ENCODE data around the gene MAP1LC3B2.

The MAP1LC3B2 gene

GRCh38 chr12:116595186-116595585 is 36.0 kb downstream of the MAP1LC3B2 start:
- H3K4me1 Mint-ChIP-seq = peaks cover 42% of the 10 kb centered on the region
- TF ChIP-seq, protein P1, sequence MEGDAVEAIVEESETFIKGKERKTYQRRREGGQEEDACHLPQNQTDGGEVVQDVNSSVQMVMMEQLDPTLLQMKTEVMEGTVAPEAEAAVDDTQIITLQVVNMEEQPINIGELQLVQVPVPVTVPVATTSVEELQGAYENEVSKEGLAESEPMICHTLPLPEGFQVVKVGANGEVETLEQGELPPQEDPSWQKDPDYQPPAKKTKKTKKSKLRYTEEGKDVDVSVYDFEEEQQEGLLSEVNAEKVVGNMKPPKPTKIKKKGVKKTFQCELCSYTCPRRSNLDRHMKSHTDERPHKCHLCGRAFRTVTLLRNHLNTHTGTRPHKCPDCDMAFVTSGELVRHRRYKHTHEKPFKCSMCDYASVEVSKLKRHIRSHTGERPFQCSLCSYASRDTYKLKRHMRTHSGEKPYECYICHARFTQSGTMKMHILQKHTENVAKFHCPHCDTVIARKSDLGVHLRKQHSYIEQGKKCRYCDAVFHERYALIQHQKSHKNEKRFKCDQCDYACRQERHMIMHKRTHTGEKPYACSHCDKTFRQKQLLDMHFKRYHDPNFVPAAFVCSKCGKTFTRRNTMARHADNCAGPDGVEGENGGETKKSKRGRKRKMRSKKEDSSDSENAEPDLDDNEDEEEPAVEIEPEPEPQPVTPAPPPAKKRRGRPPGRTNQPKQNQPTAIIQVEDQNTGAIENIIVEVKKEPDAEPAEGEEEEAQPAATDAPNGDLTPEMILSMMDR (IDR thresholded peaks at IDR 0.05; ENCODE audit: unreplicated experiment in 3 of 3) = no peak
- no peak overlapping the region for H3K4me3 Mint-ChIP-seq
- H3K27ac Mint-ChIP-seq = peak overlapping the region in 1 of 3 experiments; percentile 12
- H3K27me3 Mint-ChIP-seq (ENCODE audit: low read depth) = peaks cover 4% of the 10 kb centered on the region
- no peaks in the 10 kb centered on the region for H3K36me3 Mint-ChIP-seq (ENCODE audit: low read depth)
- H3K9me3 Mint-ChIP-seq = no peaks in the 10 kb centered on the region

GRCh38 chr12:116595672-116596071 is 36.5 kb downstream of the MAP1LC3B2 start:
- TF ChIP-seq, protein P1 (IDR thresholded peaks at IDR 0.05; ENCODE audit: unreplicated experiment in 3 of 3) = no peak
- no peak overlapping the region for H3K4me3 Mint-ChIP-seq
- H3K36me3 Mint-ChIP-seq (ENCODE audit: low read depth) = no peaks in the 10 kb centered on the region
- no peak overlapping the region for H3K27ac Mint-ChIP-seq
- H3K4me1 Mint-ChIP-seq = peaks cover 44% of the 10 kb centered on the region
- H3K9me3 Mint-ChIP-seq = no peaks in the 10 kb centered on the region
- H3K27me3 Mint-ChIP-seq (ENCODE audit: low read depth) = peaks cover 4% of the 10 kb centered on the region

DNA sequence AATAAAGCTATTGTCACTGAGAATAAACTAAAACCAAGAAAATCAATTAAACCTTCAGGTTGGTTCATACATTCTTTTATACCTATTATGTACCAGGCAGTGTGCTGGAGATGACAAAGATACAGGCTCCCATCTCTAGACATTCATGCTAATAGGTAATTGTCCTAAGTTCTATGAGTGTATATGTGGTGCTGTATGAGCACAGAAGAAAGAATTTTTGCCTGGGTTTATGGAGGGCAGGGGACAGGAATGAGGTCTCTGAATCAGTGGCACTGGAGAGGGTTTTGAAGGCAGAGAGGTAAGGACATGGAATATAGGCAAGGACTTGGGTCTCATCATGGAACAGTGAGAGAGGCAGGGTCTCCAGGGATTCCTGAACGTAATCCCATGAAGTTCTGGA is 38.7 kb downstream of the MAP1LC3B2 start:
- H3K27me3 Mint-ChIP-seq (ENCODE audit: low read depth) = peaks cover 4% of the 10 kb centered on the region
- TF ChIP-seq, protein P1 (IDR thresholded peaks at IDR 0.05; ENCODE audit: unreplicated experiment in 3 of 3) = no peak

GRCh38 chr12:116598311-116599284 is 39.4 kb downstream of the MAP1LC3B2 start:
- H3K4me3 Mint-ChIP-seq = peak overlapping the region; percentile 62 to 71 (median 63)
- peaks cover 50% of the 10 kb centered on the region for H3K4me1 Mint-ChIP-seq
- H3K36me3 Mint-ChIP-seq (ENCODE audit: low read depth) = no peaks in the 10 kb centered on the region
- TF ChIP-seq, protein P1 (IDR thresholded peaks at IDR 0.05; ENCODE audit: unreplicated experiment in 3 of 3) = no peak
- peak overlapping the region; percentile 89 to 91 (median 90) for H3K27ac Mint-ChIP-seq
- no peaks in the 10 kb centered on the region for H3K9me3 Mint-ChIP-seq
- peaks cover 4% of the 10 kb centered on the region for H3K27me3 Mint-ChIP-seq (ENCODE audit: low read depth)

More for the DNA sequence above, 38.7 kb downstream of the MAP1LC3B2 start:
- H3K4me1 Mint-ChIP-seq = peaks cover 49% of the 10 kb centered on the region
- no peaks in the 10 kb centered on the region for H3K36me3 Mint-ChIP-seq (ENCODE audit: low read depth)
- no peaks in the 10 kb centered on the region for H3K9me3 Mint-ChIP-seq
- peak overlapping the region in 2 of 3 experiments; percentile 35 to 42 for H3K4me3 Mint-ChIP-seq
- peak overlapping the region; percentile 47 to 91 (median 89) for H3K27ac Mint-ChIP-seq

DNA sequence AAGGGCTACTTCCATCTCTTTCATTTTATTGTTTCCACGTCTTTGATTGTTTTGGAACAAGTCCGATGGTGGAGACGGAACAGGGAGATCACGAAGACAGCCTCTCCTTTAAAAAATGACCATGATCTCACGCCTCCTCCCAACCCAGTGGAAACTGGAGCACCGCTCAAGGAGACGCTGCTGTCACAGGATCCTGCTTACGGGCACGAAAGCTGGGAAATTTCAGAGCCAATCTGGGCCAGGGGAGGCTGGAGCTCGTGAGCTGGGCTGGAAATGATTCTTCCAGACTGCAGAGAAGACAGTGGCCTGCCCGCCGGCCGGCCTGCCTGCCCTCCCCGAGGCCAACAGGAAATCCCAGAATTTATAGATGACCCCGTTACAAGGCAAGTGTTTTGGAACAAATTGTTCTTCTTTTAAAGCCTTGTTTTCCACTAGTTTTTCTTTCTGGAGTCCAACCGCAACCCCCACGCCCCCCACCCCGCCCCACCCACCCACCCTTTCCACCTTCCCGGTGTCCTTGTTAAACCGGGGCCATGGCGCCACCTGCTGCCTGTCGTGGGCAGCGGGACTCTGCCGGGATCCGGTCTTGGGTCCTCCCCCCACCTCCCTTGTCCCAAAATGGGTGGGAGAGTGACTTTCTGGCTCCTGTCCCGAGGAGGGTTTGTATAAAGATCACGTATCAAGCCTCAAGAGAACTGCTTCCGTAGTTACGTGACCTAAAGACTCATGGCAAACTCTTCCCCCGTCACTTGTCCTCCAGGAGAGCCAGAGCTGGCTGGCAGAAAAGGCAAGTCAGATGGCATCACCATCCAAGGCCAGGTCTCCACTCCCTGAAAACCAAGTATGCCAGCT is 40.3 kb downstream of the MAP1LC3B2 start:
- H3K4me3 Mint-ChIP-seq = peak overlapping the region; percentile 62 to 71 (median 63)
- peaks cover 53% of the 10 kb centered on the region for H3K4me1 Mint-ChIP-seq
- H3K27ac Mint-ChIP-seq = peak overlapping the region; percentile 89 to 91 (median 90)
- no peaks in the 10 kb centered on the region for H3K36me3 Mint-ChIP-seq (ENCODE audit: low read depth)
- peaks cover 4% of the 10 kb centered on the region for H3K27me3 Mint-ChIP-seq (ENCODE audit: low read depth)
- H3K9me3 Mint-ChIP-seq = no peaks in the 10 kb centered on the region
- TF ChIP-seq, protein P1 (IDR thresholded peaks at IDR 0.05; ENCODE audit: unreplicated experiment in 3 of 3) = peak; percentile 58 to 73 (median 66)
